Measurements from ENCODE around the gene UBA3.

Gene UBA3

GRCh38 chr3:69107841-69108240 is 27.7 kb upstream of the UBA3 start:
- Histone ChIP-seq H4K20me1 (ENCODE audit: low read depth, low read length) (no peaks in the 10 kb centered on the region), H3K27ac (ENCODE audit: low read depth, low read length) (no peak overlapping the region), H3K9ac (ENCODE audit: low read length) (no peak overlapping the region), H3K9me2 (replicated peaks; ENCODE audit: insufficient read depth, low read length) (no peaks in the 10 kb centered on the region), H3K79me2 (ENCODE audit: insufficient read depth, low read length) (no peaks in the 10 kb centered on the region), H2AFZ (ENCODE audit: low read depth, low read length, severe bottlenecking) (no peak overlapping the region), H3K9me3 (ENCODE audit: insufficient read depth, low read length) (no peaks in the 10 kb centered on the region), H3F3A (ENCODE audit: insufficient read depth) (0 out of 2 replicates have a peak, but pooled peaks cover 5% of the 10 kb centered on the region), H3K4me3 (ENCODE audit: insufficient read depth, low read length, poor library complexity, severe bottlenecking) (no peak overlapping the region), H3K4me2 (ENCODE audit: low read depth, low read length, poor library complexity, severe bottlenecking) (no peak overlapping the region), H3K36me3 (ENCODE audit: low read length) (peaks cover 4% of the 10 kb centered on the region; the same call in 1 of the 2 replicates), H3K27me3 (ENCODE audit: low read length) (no peaks in the 10 kb centered on the region)
- TF ChIP-seq EZH2phosphoT487 (conservative IDR thresholded peaks at IDR 0.05; ENCODE audit: low read length) (no peak), CTCF (IDR thresholded peaks at IDR 0.05; ENCODE audit: insufficient read depth, low read length, poor library complexity, severe bottlenecking) (no peak)

- Histone ChIP-seq H3K27me3 (ENCODE audit: low read length) (no peaks in the 10 kb centered on the region), H3K36me3 (ENCODE audit: low read length) (peaks cover 4% of the 10 kb centered on the region; the same call in 1 of the 2 replicates), H3K27ac (ENCODE audit: low read depth, low read length) (no peak overlapping the region), H3K9ac (ENCODE audit: low read length) (no peak overlapping the region), H2AFZ (ENCODE audit: low read depth, low read length, severe bottlenecking) (no peak overlapping the region), H3K4me3 (ENCODE audit: insufficient read depth, low read length, poor library complexity, severe bottlenecking) (no peak overlapping the region), H3K4me2 (ENCODE audit: low read depth, low read length, poor library complexity, severe bottlenecking) (no peak overlapping the region), H4K20me1 (ENCODE audit: low read depth, low read length) (no peaks in the 10 kb centered on the region), H3K9me3 (ENCODE audit: insufficient read depth, low read length) (no peaks in the 10 kb centered on the region), H3F3A (ENCODE audit: insufficient read depth) (0 out of 2 replicates have a peak, but pooled peaks cover 5% of the 10 kb centered on the region), H3K9me2 (replicated peaks; ENCODE audit: insufficient read depth, low read length) (no peaks in the 10 kb centered on the region), H3K79me2 (ENCODE audit: insufficient read depth, low read length) (no peaks in the 10 kb centered on the region)
- no peak for TF ChIP-seq CTCF (IDR thresholded peaks at IDR 0.05; ENCODE audit: insufficient read depth, low read length, poor library complexity, severe bottlenecking)
- no peak for TF ChIP-seq EZH2phosphoT487 (conservative IDR thresholded peaks at IDR 0.05; ENCODE audit: low read length)
Observed at GRCh38 chr3:69105320-69105719, 25.2 kb upstream of the UBA3 start.

- TF ChIP-seq CTCF (IDR thresholded peaks at IDR 0.05; ENCODE audit: insufficient read depth, low read length, poor library complexity, severe bottlenecking) (no peak), EZH2phosphoT487 (conservative IDR thresholded peaks at IDR 0.05; ENCODE audit: low read length) (no peak)
- Histone ChIP-seq H4K20me1 (ENCODE audit: low read depth, low read length) (no peaks in the 10 kb centered on the region), H3K4me2 (ENCODE audit: low read depth, low read length, poor library complexity, severe bottlenecking) (no peak overlapping the region), H3K9me3 (ENCODE audit: insufficient read depth, low read length) (no peaks in the 10 kb centered on the region), H2AFZ (ENCODE audit: low read depth, low read length, severe bottlenecking) (no peak overlapping the region), H3K36me3 (ENCODE audit: low read length) (peaks cover 4% of the 10 kb centered on the region; the same call in 1 of the 2 replicates), H3K9ac (ENCODE audit: low read length) (no peak overlapping the region), H3K27me3 (ENCODE audit: low read length) (no peaks in the 10 kb centered on the region), H3K4me3 (ENCODE audit: insufficient read depth, low read length, poor library complexity, severe bottlenecking) (no peak overlapping the region), H3K9me2 (replicated peaks; ENCODE audit: insufficient read depth, low read length) (no peaks in the 10 kb centered on the region), H3K27ac (ENCODE audit: low read depth, low read length) (no peak overlapping the region), H3F3A (ENCODE audit: insufficient read depth) (0 out of 2 replicates have a peak, but pooled peaks cover 5% of the 10 kb centered on the region), H3K79me2 (ENCODE audit: insufficient read depth, low read length) (no peaks in the 10 kb centered on the region; the same call in 1 of the 2 replicates)
Observed at GRCh38 chr3:69104586-69104985, 24.4 kb upstream of the UBA3 start.

Data from SU-DHL-6 (cell line).